Stimulated activated CD8-positive, alpha-beta memory T cell treated with anti-CD3 and anti-CD28 coated beads, Interleukin-12 subunit alpha, Interleukin-12 subunit beta, amount 100 ng/mL, for 1 hour (primary cell): Measurements from ENCODE around the gene KLK2.
"Not testable (repeated sequence)": the region's sequence is repeated elsewhere in the genome, so short reads cannot be mapped to it uniquely, and the experiment has no call there.

Source experiments
- DNase-seq: peaks from one replicate; pipeline ENCODE4 v3.0.0-alpha.2; 2020; ENCODE audit warnings: low read depth

The KLK2 gene

DNA sequence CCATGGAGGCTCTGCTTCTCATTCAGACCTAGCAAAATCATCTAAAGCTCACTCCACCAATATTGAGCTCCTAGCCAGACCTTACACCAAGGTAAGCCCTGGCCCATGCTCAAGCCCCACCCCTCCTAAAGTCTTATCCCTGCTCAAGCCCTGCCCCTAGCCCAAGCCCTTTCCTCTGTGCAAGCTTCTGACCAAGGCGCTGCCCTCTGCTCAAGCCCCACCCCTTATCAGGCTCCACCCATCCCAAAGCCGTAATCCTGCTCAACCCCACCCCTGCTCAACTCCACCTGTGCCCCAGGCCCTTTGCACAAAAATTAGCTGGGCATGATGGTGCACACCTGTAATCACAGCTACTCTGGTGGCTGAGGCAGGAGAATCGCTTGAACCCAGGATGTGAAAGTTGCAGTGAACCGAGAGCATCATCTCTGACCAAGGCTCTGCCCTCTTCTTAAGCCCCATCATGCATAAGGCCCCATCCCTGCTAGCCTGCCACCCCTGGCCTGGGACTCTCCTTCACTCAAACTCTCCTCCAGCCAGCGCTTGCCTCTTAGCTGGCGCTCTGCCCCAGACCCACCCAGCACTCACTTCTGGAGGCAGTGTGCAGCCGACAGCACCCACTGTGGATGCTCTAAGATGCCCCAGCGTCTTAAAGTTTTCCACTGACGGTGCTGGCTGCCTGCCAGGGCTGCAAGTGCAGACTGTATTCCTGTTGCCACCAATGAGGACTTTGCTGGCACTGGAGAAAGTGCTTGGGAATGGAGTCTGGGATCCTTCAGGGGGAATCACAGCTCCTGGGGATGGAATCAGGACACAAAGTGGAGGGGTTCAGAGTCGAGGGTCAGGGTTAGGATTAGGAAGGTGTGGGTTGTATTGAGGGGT, 21.5 kb downstream of the KLK2 start:
- DNase-seq, result no peak

- not testable (repeated sequence) for DNase-seq
Measured at GRCh38 chr19:50896089-50896590, 22.9 kb downstream of the KLK2 start.

GRCh38 chr19:50896591-50897190, 23.5 kb downstream of the KLK2 start:
- DNase-seq, result no peak

- DNase-seq, result no peak
Measured at GRCh38 chr19:50897191-50897607, 24.0 kb downstream of the KLK2 start.

GRCh38 chr19:50897612-50898011, 24.4 kb downstream of the KLK2 start:
- no peak for DNase-seq

- DNase-seq, result no peak
Measured at GRCh38 chr19:50898018-50898417, 24.8 kb downstream of the KLK2 start.

GRCh38 chr19:50899569-50899968, 26.3 kb downstream of the KLK2 start:
- DNase-seq, result no peak

DNA sequence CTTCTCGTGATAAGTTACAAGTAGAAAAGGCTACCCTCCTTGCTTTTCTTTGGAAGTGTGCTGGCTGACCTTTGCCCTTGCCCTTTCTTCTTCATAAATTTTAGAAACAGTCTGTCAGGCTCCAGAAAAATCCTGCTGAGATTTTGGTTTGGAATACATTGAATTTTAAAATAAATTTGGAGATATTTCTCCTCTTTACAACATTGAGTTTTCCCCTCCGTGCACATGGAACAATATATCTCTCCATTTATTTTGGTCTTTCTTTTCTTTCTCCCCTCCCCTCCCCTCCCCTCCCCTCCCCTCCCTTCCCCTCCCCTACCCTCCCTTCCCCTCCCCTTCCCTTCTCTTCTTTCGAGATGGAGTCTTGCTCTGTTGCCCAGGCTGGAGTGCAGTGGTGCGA, 29.4 kb downstream of the KLK2 start:
- no peak for DNase-seq

- DNase-seq, result no peak
Measured at GRCh38 chr19:50906217-50906616, 33.0 kb downstream of the KLK2 start.

- no peak for DNase-seq
Measured at GRCh38 chr19:50908336-50908735, 35.1 kb downstream of the KLK2 start.

DNA sequence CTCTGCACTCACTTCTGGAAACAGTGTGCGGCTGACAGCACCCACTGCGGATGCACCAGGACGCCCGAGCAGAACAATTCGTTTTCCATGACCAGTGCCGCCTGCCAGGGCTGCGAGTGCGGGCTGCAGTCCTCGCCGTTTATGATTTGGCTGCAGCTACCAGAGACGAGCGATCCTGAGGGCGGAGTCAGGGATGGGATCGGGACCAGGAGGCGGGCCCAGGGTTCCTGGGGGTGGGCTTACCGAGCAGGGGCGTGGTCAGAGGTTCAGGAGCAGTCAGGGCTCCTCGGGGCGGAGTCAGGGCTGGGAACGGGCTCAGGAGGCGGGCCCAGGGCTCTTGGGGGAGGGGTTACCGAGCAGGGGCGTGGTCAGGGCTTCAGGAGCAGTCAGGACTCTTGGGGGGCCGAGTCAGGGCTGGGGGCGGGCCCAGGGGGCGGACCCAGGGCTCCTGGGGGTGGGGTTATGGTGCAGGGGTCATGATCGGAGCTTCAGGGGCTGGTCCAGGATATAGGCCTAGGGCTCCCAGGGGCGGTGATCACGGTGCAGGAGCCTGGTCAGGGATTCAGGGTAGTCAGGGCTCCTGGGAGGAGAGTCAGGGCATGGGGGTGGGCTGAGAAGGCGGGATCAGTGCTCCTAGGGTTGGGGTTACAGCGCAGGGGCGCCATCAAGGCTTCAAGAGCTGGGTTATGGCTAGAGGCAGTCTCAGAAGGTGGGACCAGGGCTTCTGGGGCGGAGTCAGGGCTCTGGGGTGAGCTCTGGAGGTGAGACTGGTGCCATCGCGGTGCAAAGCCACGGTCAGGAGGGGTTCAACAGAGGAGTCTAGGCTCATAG, 36.2 kb downstream of the KLK2 start:
- DNase-seq, result no peak

- no peak for DNase-seq
Measured at GRCh38 chr19:50910722-50911121, 37.5 kb downstream of the KLK2 start.

DNA sequence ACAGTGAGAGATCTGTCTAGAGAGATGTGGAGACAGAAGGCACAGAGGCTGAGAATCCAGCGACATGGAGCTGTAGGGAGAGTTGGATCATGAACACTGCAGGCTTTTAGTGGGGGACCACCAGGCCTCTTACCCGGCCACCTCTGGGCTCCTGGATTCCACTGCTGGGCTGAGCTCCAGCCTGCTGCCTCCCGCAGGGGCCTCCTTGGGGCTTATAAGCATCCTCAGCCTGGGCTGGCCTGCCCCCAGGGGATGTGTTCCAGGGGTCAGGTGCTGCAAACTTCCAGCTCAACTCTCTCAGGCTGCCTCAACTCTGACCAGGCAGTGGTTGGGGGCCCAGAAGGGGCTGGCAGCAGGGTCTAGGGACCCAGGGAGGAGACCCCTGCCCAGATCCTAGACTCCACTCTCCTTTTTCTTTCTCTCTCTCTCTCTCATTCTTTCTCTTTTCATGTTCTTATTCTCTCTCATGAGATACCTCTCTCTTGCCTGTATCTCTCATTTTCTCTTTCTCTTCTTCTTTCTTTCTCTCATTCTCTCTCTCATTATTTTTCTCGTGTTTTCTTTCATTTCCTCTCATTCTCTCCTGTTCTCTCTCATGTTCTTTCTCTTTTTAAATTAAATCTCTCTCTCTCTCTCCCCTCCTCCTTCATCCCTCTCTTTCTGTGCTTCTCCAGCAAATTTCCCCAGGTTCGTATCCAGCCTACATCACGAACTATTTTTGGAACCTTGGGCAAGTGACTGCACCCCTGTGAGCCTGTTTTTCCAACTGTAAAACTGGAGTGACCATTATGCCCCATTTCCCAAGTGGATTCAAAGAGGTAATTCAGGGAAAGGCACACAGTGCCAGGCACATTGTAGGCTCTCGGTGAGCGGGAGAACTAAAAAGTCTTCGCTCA, 38.2 kb downstream of the KLK2 start, which contains the start of gene KLK4:
TSS of gene KLK4 (minus strand) at position 190 of the 896 bp plus-strand sequence. CDS start 657 bp downstream, outside the sequence.
- DNase-seq, result no peak

DNA sequence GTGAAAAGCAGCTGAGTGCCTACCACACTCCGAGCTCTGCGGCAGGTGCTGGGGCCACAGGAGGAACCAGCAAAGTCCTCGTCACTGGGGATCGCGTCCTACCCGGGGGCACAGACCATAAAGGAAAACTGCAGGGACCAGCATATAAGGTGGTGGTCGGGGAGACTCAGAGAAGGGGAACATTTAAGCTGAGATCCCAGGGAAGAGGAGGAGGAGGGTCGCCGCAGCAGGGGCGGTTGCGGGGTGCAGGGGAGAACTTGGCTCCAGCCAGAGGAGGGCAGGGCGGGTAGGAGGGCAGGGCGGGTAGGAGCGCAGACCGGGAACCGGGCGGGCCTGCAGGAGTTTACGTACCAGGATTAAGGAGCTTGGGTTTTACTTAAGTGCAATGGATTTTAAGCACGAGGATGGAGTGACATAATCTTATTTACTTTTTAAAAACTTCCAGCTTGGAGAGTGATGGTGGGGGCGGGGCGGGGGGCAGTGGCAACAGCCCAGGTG, 38.9 kb downstream of the KLK2 start:
- DNase-seq, result no peak

DNA sequence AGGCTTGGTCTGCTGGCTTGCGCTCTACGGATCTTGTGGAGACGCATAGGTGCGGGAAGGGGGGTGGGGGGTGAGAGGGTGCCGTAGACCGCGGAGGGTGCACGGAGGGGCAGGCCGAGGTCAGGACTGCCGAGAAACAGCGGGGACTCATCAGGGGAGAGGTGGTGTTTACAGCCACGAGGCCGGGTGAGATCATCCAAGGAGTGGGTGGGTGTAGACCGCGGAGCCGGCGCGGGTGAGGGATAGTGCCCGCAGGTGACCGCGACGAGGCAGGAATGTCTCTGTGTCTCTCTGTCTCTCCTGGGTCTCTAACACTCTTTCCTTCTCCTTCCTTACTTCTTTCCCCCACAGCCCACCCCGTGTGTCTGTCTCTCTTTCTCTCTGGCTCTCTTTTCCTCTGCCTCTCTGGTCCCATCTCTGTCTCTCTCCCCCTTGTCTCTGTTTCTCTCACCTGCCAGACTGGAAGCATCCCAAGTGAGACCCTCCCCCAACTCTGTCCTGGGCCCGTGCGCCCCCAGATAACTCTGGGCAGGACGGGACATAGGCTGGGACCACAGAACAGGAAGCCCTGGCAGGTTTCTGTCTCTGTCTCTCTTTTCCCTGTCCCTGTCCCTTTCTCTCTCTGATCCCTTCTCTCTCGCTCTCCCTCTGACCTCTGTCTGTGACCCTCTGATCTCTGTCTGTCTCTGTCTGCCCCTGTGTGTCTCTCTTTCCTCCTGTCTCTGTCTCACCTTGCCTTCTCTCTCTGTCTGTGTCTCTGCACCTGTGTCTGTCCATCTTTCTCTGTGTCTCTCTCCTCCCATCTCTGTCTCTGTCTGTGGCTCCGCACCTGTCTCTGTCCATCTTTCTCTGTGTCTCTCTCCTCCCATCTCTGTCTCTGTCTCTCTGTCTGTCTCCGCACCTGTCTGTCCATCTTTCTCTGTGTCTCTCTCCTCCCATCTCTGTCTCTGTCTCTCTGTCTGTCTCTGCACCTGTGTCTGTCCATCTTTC, 39.8 kb downstream of the KLK2 start:
- no peak for DNase-seq

- no peak for DNase-seq
Measured at GRCh38 chr19:50916069-50916468, 42.8 kb downstream of the KLK2 start.

DNA sequence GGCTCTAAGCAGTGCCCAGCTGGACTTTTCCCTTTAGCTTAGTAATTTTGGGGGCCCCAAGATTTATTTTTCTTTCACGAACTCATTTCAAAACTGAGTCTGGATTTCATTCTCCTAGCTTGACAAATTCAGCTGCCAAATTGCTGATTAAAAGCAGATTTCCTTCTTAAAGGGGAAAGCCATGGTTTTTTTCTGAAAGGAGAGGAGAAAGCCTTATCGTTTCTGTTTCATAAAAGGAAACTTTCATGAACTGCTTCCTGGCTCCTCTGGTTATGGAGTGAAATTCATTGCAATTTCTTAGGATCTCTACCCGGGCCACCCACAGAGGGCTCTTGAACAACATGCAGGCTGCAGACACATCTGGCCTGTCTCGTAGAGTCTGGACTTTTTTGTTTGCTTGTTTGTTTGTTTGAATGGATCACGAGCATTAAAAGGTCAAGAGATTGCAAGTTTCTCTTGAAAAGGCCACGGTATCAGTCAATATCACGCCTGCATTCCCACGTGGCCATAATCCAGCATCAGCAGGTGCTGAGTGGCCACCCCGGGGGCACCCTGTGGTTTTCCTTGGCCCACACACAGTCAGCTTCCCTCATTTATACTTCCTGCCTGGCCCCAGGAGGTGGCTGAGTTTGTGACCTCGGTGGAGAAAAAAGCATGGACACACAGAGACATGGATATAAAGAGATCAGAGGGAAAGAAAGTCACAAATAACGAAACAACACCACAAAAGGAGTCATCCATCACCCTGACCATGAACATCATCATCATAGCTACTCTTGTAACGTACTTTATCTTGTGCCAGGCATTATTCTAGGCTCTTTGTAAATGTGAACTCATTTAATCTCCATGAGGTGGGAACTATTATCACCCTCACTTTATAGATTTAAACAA, 48.4 kb downstream of the KLK2 start:
- DNase-seq, result no peak

DNA sequence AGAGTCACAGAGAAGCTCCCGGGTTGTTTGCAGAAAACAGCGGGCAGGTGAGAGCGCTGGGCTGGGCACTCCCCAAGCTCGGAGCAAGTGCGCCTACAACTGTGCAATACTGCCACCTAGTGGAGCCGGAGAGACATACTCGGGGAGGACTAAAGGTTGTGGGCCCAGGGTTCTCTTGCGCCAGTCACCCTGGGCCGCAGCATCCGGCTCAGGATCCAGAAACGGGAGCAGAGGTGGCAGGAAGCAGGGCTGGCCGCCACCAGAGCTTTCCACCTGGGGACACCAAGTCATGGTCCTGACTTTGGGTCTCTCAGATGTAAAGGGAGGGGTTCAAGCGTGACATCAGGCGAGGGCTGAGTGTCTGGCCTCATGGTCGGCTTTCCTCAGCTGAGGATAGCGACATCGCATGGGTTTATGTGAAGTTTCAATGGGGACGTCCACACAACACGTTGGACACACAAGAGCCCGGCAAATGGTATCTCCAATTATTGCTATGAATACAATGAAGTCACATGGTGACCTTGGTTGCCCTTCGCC, 49.1 kb downstream of the KLK2 start:
- peak; percentile 62 for DNase-seq

DNA sequence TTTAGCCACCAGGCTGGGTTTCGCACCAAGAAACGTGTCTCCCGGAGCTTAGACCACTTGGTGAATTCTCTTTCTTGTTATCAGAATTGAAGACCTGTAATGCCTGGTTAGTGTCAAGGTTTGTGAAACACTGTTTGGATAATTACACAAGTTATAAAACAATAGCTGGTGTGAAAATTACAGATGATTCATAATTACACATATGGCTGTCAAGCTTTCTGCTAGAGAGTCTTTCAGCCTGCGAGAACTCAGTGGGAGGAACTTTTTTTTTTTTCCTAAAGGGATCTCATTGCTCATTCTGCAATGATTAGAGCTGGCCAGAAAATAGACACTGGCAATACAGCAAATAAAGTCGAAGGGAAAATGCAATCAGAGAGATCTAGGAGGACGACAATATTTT, 51.3 kb downstream of the KLK2 start:
- no peak for DNase-seq
